Measurements from ENCODE around the gene ZYG11A. TPM values are rescaled to one million over a fixed set of nuclear protein-coding genes. Genes with fewer than 3 reads are reported as not detected.
"Not testable (repeated sequence)": the region's sequence is repeated elsewhere in the genome, so short reads cannot be mapped to it uniquely, and the experiment has no call there.

The ZYG11A gene
- total RNA-seq, 2 experiments from 2014 or later, result 0.13 to 0.16 TPM

- H3K4me3 Mint-ChIP-seq, result no peak overlapping the region
- H3K36me3 Mint-ChIP-seq (ENCODE audit: low read depth), result no peaks in the 10 kb centered on the region
- DNase-seq (no peak), ATAC-seq (no peak)
- H3K9me3 Mint-ChIP-seq, result no peaks in the 10 kb centered on the region
- ChIA-PET CTCF (interaction anchor here (1.4 kb wide), 1 partner anchor 32 kb away, joined by 4 read pairs; no protein-coding TSS in a partner anchor), POLR2A (interaction anchor here (1.0 kb wide), 1 partner anchor 14 kb away, joined by 4 read pairs; the partner anchor contains the start of gene ZYG11A)
- no peak overlapping the region for H3K27ac Mint-ChIP-seq
- peaks cover 2% of the 10 kb centered on the region for H3K27me3 Mint-ChIP-seq
- intact Hi-C loops (cut with micrococcal nuclease), result no loop called here
- H3K4me1 Mint-ChIP-seq (ENCODE audit: low read depth), result no peaks in the 10 kb centered on the region
- TF ChIP-seq, protein P1, sequence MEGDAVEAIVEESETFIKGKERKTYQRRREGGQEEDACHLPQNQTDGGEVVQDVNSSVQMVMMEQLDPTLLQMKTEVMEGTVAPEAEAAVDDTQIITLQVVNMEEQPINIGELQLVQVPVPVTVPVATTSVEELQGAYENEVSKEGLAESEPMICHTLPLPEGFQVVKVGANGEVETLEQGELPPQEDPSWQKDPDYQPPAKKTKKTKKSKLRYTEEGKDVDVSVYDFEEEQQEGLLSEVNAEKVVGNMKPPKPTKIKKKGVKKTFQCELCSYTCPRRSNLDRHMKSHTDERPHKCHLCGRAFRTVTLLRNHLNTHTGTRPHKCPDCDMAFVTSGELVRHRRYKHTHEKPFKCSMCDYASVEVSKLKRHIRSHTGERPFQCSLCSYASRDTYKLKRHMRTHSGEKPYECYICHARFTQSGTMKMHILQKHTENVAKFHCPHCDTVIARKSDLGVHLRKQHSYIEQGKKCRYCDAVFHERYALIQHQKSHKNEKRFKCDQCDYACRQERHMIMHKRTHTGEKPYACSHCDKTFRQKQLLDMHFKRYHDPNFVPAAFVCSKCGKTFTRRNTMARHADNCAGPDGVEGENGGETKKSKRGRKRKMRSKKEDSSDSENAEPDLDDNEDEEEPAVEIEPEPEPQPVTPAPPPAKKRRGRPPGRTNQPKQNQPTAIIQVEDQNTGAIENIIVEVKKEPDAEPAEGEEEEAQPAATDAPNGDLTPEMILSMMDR (IDR thresholded peaks at IDR 0.05), result no peak
These were observed 14.9 kb downstream of the ZYG11A start for GRCh38 chr1:52857443-52857842.

- intact Hi-C loops (cut with micrococcal nuclease), result no loop called here
- H3K9me3 Mint-ChIP-seq, result no peaks in the 10 kb centered on the region
- ChIA-PET POLR2A (no interaction called here), CTCF (no interaction called here)
- H3K27me3 Mint-ChIP-seq, result peaks cover 2% of the 10 kb centered on the region
- no peak overlapping the region for H3K27ac Mint-ChIP-seq
- DNase-seq (no peak), ATAC-seq (no peak)
- no peak overlapping the region for H3K4me3 Mint-ChIP-seq
- H3K4me1 Mint-ChIP-seq (ENCODE audit: low read depth), result no peaks in the 10 kb centered on the region
- no peaks in the 10 kb centered on the region for H3K36me3 Mint-ChIP-seq (ENCODE audit: low read depth)
- TF ChIP-seq, protein P1 (IDR thresholded peaks at IDR 0.05), result no peak
These were observed 20.3 kb downstream of the ZYG11A start for GRCh38 chr1:52862666-52863458.

DNA sequence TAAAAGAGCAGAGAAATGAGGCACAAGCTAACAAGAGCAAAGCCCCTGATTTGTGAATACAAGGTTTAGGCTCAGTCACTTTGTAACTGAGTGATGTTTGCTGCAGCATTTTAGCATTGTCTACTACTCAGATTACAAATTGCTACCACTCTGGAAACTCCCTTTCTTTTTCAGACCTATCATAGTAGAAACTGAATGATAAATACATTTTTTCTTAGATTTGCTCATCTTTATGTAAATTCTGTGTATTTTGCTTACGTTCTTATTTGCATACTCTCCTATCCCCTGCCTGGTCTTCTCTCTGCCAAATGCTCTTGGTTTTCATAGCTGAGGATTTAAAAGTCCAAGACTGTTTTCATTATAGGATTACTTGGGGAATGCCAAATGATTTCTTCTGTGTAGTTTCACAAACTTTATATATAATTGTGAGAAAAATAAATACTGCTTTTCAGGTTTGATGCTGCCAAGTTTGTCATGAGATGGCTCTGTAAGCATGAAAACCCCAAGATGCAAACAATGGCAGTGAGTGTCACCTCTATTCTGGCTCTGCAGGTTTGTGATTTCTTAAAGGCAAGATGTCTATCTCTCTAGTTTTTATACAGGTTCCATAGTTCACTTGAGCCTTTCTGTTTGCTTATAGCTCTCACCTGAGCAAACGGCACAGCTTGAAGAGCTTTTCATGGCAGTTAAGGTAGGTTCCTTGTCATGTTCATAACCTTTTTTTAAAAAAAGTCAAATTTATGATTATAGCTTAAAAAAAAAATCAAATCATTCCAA is 24.7 kb downstream of the ZYG11A start:
- H3K36me3 Mint-ChIP-seq (ENCODE audit: low read depth), result no peaks in the 10 kb centered on the region
- CTCF ChIA-PET, result interaction anchor here (1.3 kb wide), 1 partner anchor 16 kb away, joined by 3 read pairs; no protein-coding TSS in a partner anchor
- ATAC-seq (peak; percentile 53), DNase-seq (no peak)
- H3K27me3 Mint-ChIP-seq, result peaks cover 6% of the 10 kb centered on the region
- no peaks in the 10 kb centered on the region for H3K4me1 Mint-ChIP-seq (ENCODE audit: low read depth)
- no peak overlapping the region for H3K27ac Mint-ChIP-seq
- H3K9me3 Mint-ChIP-seq, result no peaks in the 10 kb centered on the region
- intact Hi-C loops (cut with micrococcal nuclease), result no loop called here
- no peak overlapping the region for H3K4me3 Mint-ChIP-seq
- TF ChIP-seq, protein P1 (IDR thresholded peaks at IDR 0.05), result no peak
- POLR2A ChIA-PET, result interaction anchor here (1.2 kb wide), 1 partner anchor 122 kb away, joined by 3 read pairs; no protein-coding TSS in a partner anchor

DNA sequence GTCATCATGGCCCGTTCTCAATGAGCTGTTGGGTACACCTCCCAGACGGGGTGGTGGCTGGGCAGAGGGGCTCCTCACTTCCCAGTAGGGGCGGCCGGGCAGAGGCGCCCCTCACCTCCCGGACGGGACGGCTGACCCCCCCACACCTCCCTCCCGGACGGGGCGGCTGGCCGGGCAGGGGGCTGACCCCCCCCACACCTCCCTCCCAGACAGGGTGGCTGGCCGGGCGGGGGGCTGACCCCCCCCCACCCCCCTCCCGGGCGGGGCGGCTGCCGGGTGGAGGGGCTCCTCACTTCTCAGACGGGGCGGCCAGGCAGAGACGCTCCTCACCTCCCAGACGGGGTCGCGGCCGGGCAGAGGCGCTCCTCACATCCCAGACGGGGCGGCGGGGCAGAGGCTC is 27.2 kb downstream of the ZYG11A start:
- ATAC-seq; CTCF ChIA-PET; DNase-seq; POLR2A ChIA-PET; H3K27ac Mint-ChIP-seq; H3K4me1 Mint-ChIP-seq (ENCODE audit: low read depth); H3K9me3 Mint-ChIP-seq; H3K4me3 Mint-ChIP-seq; intact Hi-C loops (cut with micrococcal nuclease); H3K27me3 Mint-ChIP-seq; H3K36me3 Mint-ChIP-seq (ENCODE audit: low read depth): not testable (repeated sequence)

DNA sequence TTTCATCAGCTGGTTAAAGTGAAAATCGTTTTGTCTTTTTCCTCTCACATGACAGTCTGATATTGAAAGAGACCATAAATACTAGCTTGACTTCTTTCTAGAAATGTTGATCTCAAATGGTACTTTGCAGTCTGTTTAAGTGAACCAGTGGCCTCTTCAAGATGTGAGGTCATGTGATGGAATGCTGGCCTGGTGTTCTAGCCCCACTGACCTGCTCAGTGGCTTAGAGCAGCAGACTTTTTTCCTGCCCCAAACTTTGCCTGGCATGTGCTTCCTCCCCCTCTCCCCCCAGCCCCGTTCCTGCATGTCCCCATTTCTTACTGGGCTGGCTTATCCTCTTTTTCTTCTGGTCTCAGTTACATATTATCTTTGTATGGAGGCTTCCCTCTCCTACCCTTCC is 34.3 kb downstream of the ZYG11A start:
- no peak overlapping the region for H3K4me3 Mint-ChIP-seq
- no peaks in the 10 kb centered on the region for H3K36me3 Mint-ChIP-seq (ENCODE audit: low read depth)
- intact Hi-C loops (cut with micrococcal nuclease), result no loop called here
- CTCF ChIA-PET, result no interaction called here
- DNase-seq (no peak), ATAC-seq (no peak)
- H3K27ac Mint-ChIP-seq, result no peak overlapping the region
- H3K4me1 Mint-ChIP-seq (ENCODE audit: low read depth), result no peaks in the 10 kb centered on the region
- H3K9me3 Mint-ChIP-seq, result no peaks in the 10 kb centered on the region
- POLR2A ChIA-PET, result no interaction called here
- TF ChIP-seq, protein P1 (IDR thresholded peaks at IDR 0.05), result no peak
- H3K27me3 Mint-ChIP-seq, result peaks cover under 1% of the 10 kb centered on the region
